SK-N-SH (cell line): ENCODE results near the gene GADL1. TPM values are rescaled to one million over a fixed set of nuclear protein-coding genes. Genes with fewer than 3 reads are reported as not detected.

Experiments
- CTCF ChIA-PET: fragments of 300-600, 350-600 bp; formaldehyde crosslinking; extraction: SDS; loops from one replicate; lab custom pipeline; 2021; lab: Yijun Ruan, JAX
- POLR2A ChIA-PET: fragments of 350-600 bp; sonication (Branson Sonifier 250); formaldehyde crosslinking; extraction: SDS; loops from one replicate; lab custom pipeline; 2020; ENCODE audit warnings: antibody characterized with exemption, inconsistent platforms; lab: Yijun Ruan, JAX
- DNase-seq: peaks from one replicate; pipeline ENCODE4 v3.0.0; 2012
- H2AFZ ChIP-seq: fragments of 200-600 bp; sonication (generic); 2 replicates; pipeline ENCODE4 v1.8.1; 2016; ENCODE audit warnings: antibody characterized with exemption, mild to moderate bottlenecking, low read depth
- H3F3A ChIP-seq: fragments of 200-600 bp; sonication (generic); replicated peaks from 2 replicates; pipeline ENCODE3; 2016; ENCODE audit warnings: antibody characterized with exemption, mild to moderate bottlenecking; ENCODE audit not compliant: insufficient read depth
- H3K27ac ChIP-seq, 2 experiments: fragments of 200-500 bp in 1 of 2; fragments of 200-600 bp in 1 of 2; sonication (Bioruptor generic) in 1 of 2; sonication (generic), shearing (Covaris generic) in 1 of 2; 2 replicates each; pipeline versions ENCODE4 v1.5.1 to v1.6.1; 2014 to 2016; ENCODE audit warnings: low read depth in 2 of 2, inconsistent platforms in 1 of 2, low read length in 1 of 2, mild to moderate bottlenecking in 1 of 2, mixed read lengths in 1 of 2
- H3K27me3 ChIP-seq: fragments of 200-600 bp; sonication (generic), shearing (Covaris generic); 2 replicates; pipeline ENCODE4 v1.6.1; 2016; ENCODE audit warnings: mixed run types; ENCODE audit not compliant: insufficient read depth
- H3K36me3 ChIP-seq, 2 experiments: fragments of 200-500 bp in 1 of 2; fragments of 200-600 bp in 1 of 2; sonication (Bioruptor generic) in 1 of 2; sonication (generic) in 1 of 2; replicated peaks in 1 of 2; 2 replicates each; pipeline versions ENCODE3 to v1.5.1; 2014 to 2016; ENCODE audit warnings: low read length in 1 of 2, mild to moderate bottlenecking in 1 of 2; ENCODE audit not compliant: insufficient read depth in 2 of 2, control insufficient read depth in 1 of 2
- H3K4me1 ChIP-seq, 2 experiments: fragments of 200-500 bp in 1 of 2; fragments of 200-600 bp in 1 of 2; sonication (Bioruptor generic) in 1 of 2; sonication (generic), shearing (Covaris generic) in 1 of 2; 2 replicates each; pipeline versions ENCODE4 v1.5.1 to v1.6.1; 2014 to 2016; ENCODE audit warnings: low read depth in 1 of 2, low read length in 1 of 2, mixed run types in 1 of 2; ENCODE audit not compliant: insufficient read depth in 2 of 2, control insufficient read depth in 1 of 2
- H3K4me2 ChIP-seq: fragments of 200-600 bp; sonication (generic), shearing (Covaris generic); 2 replicates; pipeline ENCODE4 v1.6.1; 2017; ENCODE audit warnings: mixed run types
- H3K4me3 ChIP-seq, 2 experiments: fragments of 200-500 bp in 1 of 2; fragments of 200-600 bp in 1 of 2; sonication (Bioruptor generic) in 1 of 2; sonication (generic), shearing (Covaris generic) in 1 of 2; 2 replicates each; pipeline versions ENCODE4 v1.5.1 to v1.8.1; 2014 to 2016; ENCODE audit warnings: low read depth in 2 of 2, inconsistent platforms in 1 of 2, low read length in 1 of 2, mild to moderate bottlenecking in 1 of 2, mixed read lengths in 1 of 2, moderate library complexity in 1 of 2
- H3K79me2 ChIP-seq: fragments of 200-600 bp; sonication (generic); 2 replicates; pipeline ENCODE4 v1.8.1; 2017; ENCODE audit warnings: mild to moderate bottlenecking; ENCODE audit not compliant: insufficient read depth
- H3K9ac ChIP-seq: fragments of 200-600 bp; sonication (generic); 2 replicates; pipeline ENCODE4 v1.6.1; 2017; ENCODE audit warnings: mixed run types
- H3K9me2 ChIP-seq: fragments of 200-600 bp; sonication (generic); 2 replicates; pipeline ENCODE4 v1.6.1; 2017; ENCODE audit warnings: mixed run types
- H3K9me3 ChIP-seq: fragments of 200-600 bp; sonication (generic); 2 replicates; pipeline ENCODE4 v1.6.1; 2017; ENCODE audit warnings: mixed run types, mild to moderate bottlenecking, moderate library complexity
- H4K20me1 ChIP-seq: fragments of 200-600 bp; sonication (generic); 2 replicates; pipeline ENCODE4 v1.6.1; 2017; ENCODE audit warnings: mild to moderate bottlenecking, mixed run types; ENCODE audit not compliant: insufficient read depth
- CTCF ChIP-seq: fragments of 200-600 bp; sonication (generic); IDR thresholded peaks from 2 replicates; pipeline ENCODE4 v1.6.1; 2017; ENCODE audit warnings: antibody characterized with exemption, mild to moderate bottlenecking, moderate library complexity
- EP300 ChIP-seq, 2 experiments: IDR thresholded peaks; 2 replicates each; pipeline versions ENCODE4 v1.4.0 to v1.6.1; 2012; ENCODE audit warnings: borderline replicate concordance in 1 of 2, low read depth in 1 of 2, low read length in 1 of 2
- FOSL2 ChIP-seq: IDR thresholded peaks from 2 replicates; pipeline ENCODE4 v1.4.0; 2012; ENCODE audit warnings: low read depth, mild to moderate bottlenecking, moderate library complexity, borderline replicate concordance
- FOXM1 ChIP-seq: IDR thresholded peaks from 2 replicates; pipeline ENCODE4 v1.4.0; 2012; ENCODE audit warnings: low read depth, mild to moderate bottlenecking
- GABPA ChIP-seq: IDR thresholded peaks from 2 replicates; pipeline ENCODE4 v1.4.0; 2012; ENCODE audit warnings: low read depth, mild to moderate bottlenecking
- IRF3 ChIP-seq: fragments of 150-350 bp; IDR thresholded peaks from 2 replicates; pipeline ENCODE4 v1.6.1; 2016; ENCODE audit warnings: mild to moderate bottlenecking, low read depth, low read length
- MAX ChIP-seq: IDR thresholded peaks from 2 replicates; pipeline ENCODE4 v1.4.0; 2012; ENCODE audit warnings: low read depth
- NRF1 ChIP-seq: IDR thresholded peaks from 2 replicates; pipeline ENCODE4 v1.6.1; 2012; ENCODE audit warnings: low read depth, mild to moderate bottlenecking, low read length
- PBX3 ChIP-seq: IDR thresholded peaks from 2 replicates; pipeline ENCODE4; 2012
- RXRA ChIP-seq: IDR thresholded peaks from 2 replicates; pipeline ENCODE4 v1.4.0; 2012; ENCODE audit warnings: low read depth, mild to moderate bottlenecking, borderline replicate concordance
- SMC3 ChIP-seq: IDR thresholded peaks from 2 replicates; pipeline ENCODE4 v1.6.1; 2012; ENCODE audit warnings: low read depth, low read length, improper control_type of control experiment
- YY1 ChIP-seq: IDR thresholded peaks from 2 replicates; pipeline ENCODE4 v1.4.0; 2012; ENCODE audit warnings: low read depth, mild to moderate bottlenecking
- WGBS: methylation state at CpG from one replicate; pipeline ENCODE4 v1.1.6; 2017; ENCODE audit warnings: low lambda C conversion rate; 5-methylcytosine and 5-hydroxymethylcytosine counted together
- polyA plus RNA-seq, 3 experiments: library from polyadenylated mRNA; depleted of rRNA; stranded (reverse); fragments of >200 nt; gene quantifications; 2 replicates each; pipeline ENCODE4 v1.2.3, GENCODE V29; 2012

GADL1 gene
- polyA plus RNA-seq, 1 of the 3 experiments (the other 2 are of a cell fraction): not detected

- CTCF ChIA-PET: no interaction called here
- POLR2A ChIA-PET: no interaction called here
Measured at GRCh38 chr3:30733209-30733608, 161.3 kb downstream of the GADL1 start.

More at GRCh38 chr3:30733209-30733608, 161.3 kb downstream of the GADL1 start:
- no peak overlapping the region for H3K27ac ChIP-seq
- DNase-seq: no peak
- H3K4me3 ChIP-seq: no peak overlapping the region
- WGBS: 92% methylated on average over 1 of the region's 1 CpG
- TF ChIP-seq GABPA: no peak
- TF ChIP-seq CTCF: no peak
- TF ChIP-seq MAX: no peak
- TF ChIP-seq EP300 (IDR thresholded peaks at IDR 0.05; ENCODE audit: borderline replicate concordance in 1 of 2, low read depth in 1 of 2, low read length in 1 of 2): no peak
- no peak for TF ChIP-seq RXRA
- no peak for TF ChIP-seq FOXM1
- no peak for TF ChIP-seq YY1
- TF ChIP-seq IRF3: no peak
- no peak for TF ChIP-seq SMC3
- TF ChIP-seq NRF1: no peak
- no peak for TF ChIP-seq PBX3
- TF ChIP-seq FOSL2: no peak
- no peaks in the 10 kb centered on the region for H3F3A ChIP-seq
- H3K27me3 ChIP-seq: no peaks in the 10 kb centered on the region
- H3K9me2 ChIP-seq: no peaks in the 10 kb centered on the region
- no peaks in the 10 kb centered on the region for H3K79me2 ChIP-seq
- H3K4me2 ChIP-seq: no peak overlapping the region
- H3K9me3 ChIP-seq: no peaks in the 10 kb centered on the region
- H2AFZ ChIP-seq: no peak overlapping the region
- H3K4me1 ChIP-seq: peaks cover 0 to 11% of the 10 kb centered on the region in 2 experiments; a peak in 2 of 4 replicates
- no peaks in the 10 kb centered on the region for H4K20me1 ChIP-seq
- H3K36me3 ChIP-seq: no peaks in the 10 kb centered on the region
- no peak overlapping the region for H3K9ac ChIP-seq
